ENCODE measurements around the gene CNTNAP2. TPM values are rescaled to one million over a fixed set of nuclear protein-coding genes. Genes with fewer than 3 reads are reported as not detected.

The CNTNAP2 gene
- polyA plus RNA-seq, 1 experiment, result not detected

- TF ChIP-seq CTCF (IDR thresholded peaks at IDR 0.05; ENCODE audit: insufficient read depth, low read depth, low read length), result no peak
- Histone ChIP-seq H3K36me3 (ENCODE audit: control insufficient read depth, insufficient read depth, low read length) (no peaks in the 10 kb centered on the region), H3K27me3 (ENCODE audit: control insufficient read depth, insufficient read depth, low read length) (no peaks in the 10 kb centered on the region), H3K4me3 (ENCODE audit: low read depth, low read length) (no peak overlapping the region)
- ChIA-PET POLR2A (no interaction called here), CTCF (no interaction called here)
- DNase-seq (ENCODE audit: low read depth), result no peak
Measured at GRCh38 chr7:147199868-147200267, 1083.3 kb downstream of the CNTNAP2 start.

- no peak for DNase-seq (ENCODE audit: low read depth)
- ChIA-PET POLR2A (no interaction called here), CTCF (no interaction called here)
- TF ChIP-seq CTCF (IDR thresholded peaks at IDR 0.05; ENCODE audit: insufficient read depth, low read depth, low read length), result no peak
- H3K36me3 ChIP-seq (ENCODE audit: control insufficient read depth, insufficient read depth, low read length), result no peaks in the 10 kb centered on the region
- no peak overlapping the region for H3K4me3 ChIP-seq (ENCODE audit: low read depth, low read length)
- H3K27me3 ChIP-seq (ENCODE audit: control insufficient read depth, insufficient read depth, low read length), result no peaks in the 10 kb centered on the region
Measured at GRCh38 chr7:147207988-147208387, 1091.4 kb downstream of the CNTNAP2 start.

- TF ChIP-seq CTCF (IDR thresholded peaks at IDR 0.05; ENCODE audit: insufficient read depth, low read depth, low read length), result no peak
- DNase-seq (ENCODE audit: low read depth), result no peak
- ChIA-PET POLR2A (no interaction called here), CTCF (no interaction called here)
- H3K4me3 ChIP-seq (ENCODE audit: low read depth, low read length), result no peak overlapping the region
- H3K36me3 ChIP-seq (ENCODE audit: control insufficient read depth, insufficient read depth, low read length), result no peaks in the 10 kb centered on the region
- H3K27me3 ChIP-seq (ENCODE audit: control insufficient read depth, insufficient read depth, low read length), result no peaks in the 10 kb centered on the region
Measured at GRCh38 chr7:147231275-147231674, 1114.7 kb downstream of the CNTNAP2 start.

GRCh38 chr7:147235645-147236382 lies 1119.2 kb downstream of the CNTNAP2 start:
- no peak for TF ChIP-seq CTCF (IDR thresholded peaks at IDR 0.05; ENCODE audit: insufficient read depth, low read depth, low read length)
- Histone ChIP-seq H3K36me3 (ENCODE audit: control insufficient read depth, insufficient read depth, low read length) (no peaks in the 10 kb centered on the region), H3K4me3 (ENCODE audit: low read depth, low read length) (no peak overlapping the region), H3K27me3 (ENCODE audit: control insufficient read depth, insufficient read depth, low read length) (no peaks in the 10 kb centered on the region)
- ChIA-PET CTCF (no interaction called here), POLR2A (no interaction called here)
- DNase-seq (ENCODE audit: low read depth), result no peak

- H3K36me3 ChIP-seq (ENCODE audit: control insufficient read depth, insufficient read depth, low read length), result no peaks in the 10 kb centered on the region
- POLR2A ChIA-PET, result no interaction called here
- DNase-seq (ENCODE audit: low read depth), result no peak
- CTCF ChIA-PET, result interaction anchor here (0.6 to 0.7 kb wide), 2 partner anchors 307 to 755 kb away, joined by 4 read pairs; no protein-coding TSS in a partner anchor
- H3K4me3 ChIP-seq (ENCODE audit: low read depth, low read length), result no peak overlapping the region
- TF ChIP-seq CTCF (IDR thresholded peaks at IDR 0.05; ENCODE audit: insufficient read depth, low read depth, low read length), result no peak
- no peaks in the 10 kb centered on the region for H3K27me3 ChIP-seq (ENCODE audit: control insufficient read depth, insufficient read depth, low read length)
Measured at GRCh38 chr7:147240468-147240867, 1123.9 kb downstream of the CNTNAP2 start.

Measured in BJ (cell line).